Sciatic nerve (tissue), 2 donors: ENCODE results near the gene MTERF4. TPM values are rescaled to one million over a fixed set of nuclear protein-coding genes. Genes with fewer than 3 reads are reported as not detected.
"Not testable (repeated sequence)": the region's sequence is repeated elsewhere in the genome, so short reads cannot be mapped to it uniquely, and the experiment has no call there.

Source experiments
- ATAC-seq: fragments of 200-7000 bp; cut with Tn5 transposase; one replicate; pipeline ENCODE4 v1.9.1; 2020; ENCODE audit warnings: mild to moderate bottlenecking, moderate library complexity
- DNase-seq: peaks from one replicate; pipeline ENCODE4 v3.0.0-alpha.2; 2020; ENCODE audit warnings: low spot score
- intact Hi-C: fragments of 100-400 bp; cut with DNase I; formaldehyde crosslinking; loops from one replicate; pipeline ENCODE4 v1.14.2; 2022
- total RNA-seq: library from RNA; stranded (reverse); fragmentation: NEBNext Ultra II Directional; extraction: Animal tissue kit (Norgen Biotek cat#: 25700); gene quantifications from one replicate; pipeline ENCODE4 v1.2.1, GENCODE V29; 2021
- donor health status: DM: no; HTN: no; CAD: no.
- donor health status: DM: no; HTN: no; CAD: no.

The MTERF4 gene
- total RNA-seq, 1 donor from 2014 or later, result 33.5 TPM

DNA sequence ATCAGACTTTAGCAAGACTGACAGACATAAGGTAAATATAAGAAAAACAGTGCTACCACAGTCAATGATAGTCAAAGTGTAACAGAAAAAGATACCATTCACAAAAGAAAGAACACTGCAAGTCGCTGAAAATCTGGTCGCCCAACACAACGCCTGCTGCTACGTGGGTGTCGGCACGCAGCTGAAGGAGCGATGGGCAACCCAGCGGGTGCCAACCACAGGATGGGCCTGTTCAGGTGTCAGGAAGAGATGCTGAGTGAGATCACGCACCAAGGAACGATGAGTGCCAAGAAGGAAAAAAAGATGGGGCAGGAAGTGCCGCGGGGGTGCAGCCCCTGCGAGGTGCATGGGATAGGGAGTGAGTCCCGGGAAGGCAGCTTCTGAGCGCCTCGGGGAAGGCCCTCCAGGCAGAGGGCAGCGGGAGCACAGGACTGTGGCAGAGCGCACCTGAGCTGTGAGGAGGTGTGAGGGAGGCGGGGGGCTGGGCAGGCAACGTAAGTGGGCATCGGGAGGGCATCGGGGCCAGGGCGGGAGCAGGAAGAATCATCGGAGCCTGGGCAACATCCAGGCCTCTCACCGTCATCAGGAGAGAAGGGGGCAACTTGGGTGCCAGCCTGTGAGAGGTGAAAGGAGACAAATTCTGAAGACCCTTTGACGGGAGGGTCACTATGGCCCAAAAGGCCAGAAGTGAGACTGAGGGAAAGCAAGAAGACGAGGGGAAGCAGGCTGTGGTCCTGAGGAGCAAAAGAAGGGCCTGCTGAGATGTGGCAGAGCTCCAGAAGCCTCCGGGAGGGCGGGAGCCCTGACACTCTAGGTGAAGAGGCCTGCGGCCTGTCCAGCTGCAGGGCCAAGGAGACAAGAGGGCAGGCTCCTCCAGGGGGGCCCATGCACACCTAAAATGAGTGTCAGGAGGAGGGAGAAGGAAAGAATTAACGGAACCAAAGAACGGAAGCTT, 14.8 kb upstream of the MTERF4 start:
- ATAC-seq, result no peak
- intact Hi-C loops, result no loop called here
- DNase-seq, result no peak

DNA sequence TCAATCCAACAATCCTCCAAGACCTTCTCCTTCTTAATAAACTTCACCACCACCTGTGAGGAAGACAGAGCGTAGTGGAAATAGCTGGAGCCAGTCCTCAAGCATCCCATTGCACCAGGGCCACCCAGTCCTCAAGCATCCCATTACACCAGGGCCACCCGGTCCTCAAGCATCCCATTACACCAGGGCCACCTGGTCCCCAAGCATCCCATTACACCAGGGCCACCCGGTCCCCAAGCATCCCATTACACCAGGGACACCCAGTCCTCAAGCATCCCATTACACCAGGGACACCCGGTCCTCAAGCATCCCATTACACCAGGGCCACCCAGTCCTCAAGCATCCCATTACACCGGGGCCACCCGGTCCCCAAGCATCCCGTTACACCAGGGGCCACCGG, 13.3 kb upstream of the MTERF4 start:
- DNase-seq (no peak), ATAC-seq (no peak)
- intact Hi-C loops, result no loop called here

DNA sequence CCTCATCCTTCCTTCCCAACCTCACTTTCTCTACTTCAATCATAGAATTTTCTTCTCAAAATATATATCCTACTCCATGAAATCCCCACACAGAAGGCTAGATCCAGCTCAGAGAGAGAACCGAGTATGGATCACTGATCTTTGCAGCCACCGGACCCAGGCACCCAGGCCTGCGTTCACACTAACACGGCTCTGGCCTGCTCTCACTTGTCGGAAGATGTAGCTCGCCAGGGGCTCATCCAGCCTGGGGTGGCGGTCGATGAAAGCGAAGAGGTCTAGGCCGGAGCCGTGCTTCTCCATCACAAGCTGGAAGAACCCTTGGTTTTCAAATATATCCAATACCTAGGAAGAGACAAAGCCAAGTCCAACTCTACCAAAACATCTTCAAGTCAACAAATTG, 12.7 kb upstream of the MTERF4 start:
- no peak for DNase-seq

DNA sequence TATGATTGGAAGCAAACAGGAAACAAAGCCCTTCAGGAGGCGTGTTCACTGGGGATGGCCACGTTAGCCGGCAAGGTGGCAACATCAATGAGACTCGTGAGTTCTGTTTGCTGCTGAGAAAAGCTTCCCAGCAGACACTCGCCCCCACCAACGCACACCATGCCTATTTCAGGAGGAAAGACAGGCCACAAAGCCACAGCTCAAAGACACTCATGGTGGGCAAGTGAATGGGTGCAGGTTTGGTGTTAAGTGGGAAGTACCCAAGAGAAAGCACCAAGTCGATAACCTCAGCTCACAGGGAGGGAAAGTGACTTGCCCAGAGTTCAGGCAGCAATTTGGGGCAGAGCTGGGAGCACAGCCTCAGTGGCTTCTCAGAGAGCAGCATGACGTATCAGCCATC, 10.5 kb upstream of the MTERF4 start:
- no peak for DNase-seq
- no peak for ATAC-seq
- intact Hi-C loops, result no loop called here

More for the DNA sequence above, 12.7 kb upstream of the MTERF4 start:
- intact Hi-C loops, result no loop called here
- ATAC-seq, result no peak

DNA sequence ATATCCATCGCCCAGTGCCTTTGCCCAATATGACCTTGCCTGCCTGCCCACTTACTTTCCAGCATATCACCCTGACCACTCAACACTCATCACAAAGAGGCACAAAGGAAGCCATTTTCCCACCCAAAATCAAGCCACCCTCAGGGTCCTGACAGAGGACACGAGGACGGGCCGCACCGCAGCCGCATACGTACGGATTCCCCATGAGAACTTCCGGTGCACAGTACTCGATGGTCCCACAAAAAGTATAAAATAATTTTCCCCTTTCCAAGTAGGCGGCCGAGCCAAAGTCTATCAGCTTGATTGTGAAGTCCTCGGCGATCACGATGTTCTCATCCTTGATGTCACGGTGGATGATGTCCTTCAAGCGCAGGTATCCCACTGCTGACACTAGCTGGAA, 10.0 kb upstream of the MTERF4 start:
- intact Hi-C loops, result no loop called here
- DNase-seq (no peak), ATAC-seq (no peak)

DNA sequence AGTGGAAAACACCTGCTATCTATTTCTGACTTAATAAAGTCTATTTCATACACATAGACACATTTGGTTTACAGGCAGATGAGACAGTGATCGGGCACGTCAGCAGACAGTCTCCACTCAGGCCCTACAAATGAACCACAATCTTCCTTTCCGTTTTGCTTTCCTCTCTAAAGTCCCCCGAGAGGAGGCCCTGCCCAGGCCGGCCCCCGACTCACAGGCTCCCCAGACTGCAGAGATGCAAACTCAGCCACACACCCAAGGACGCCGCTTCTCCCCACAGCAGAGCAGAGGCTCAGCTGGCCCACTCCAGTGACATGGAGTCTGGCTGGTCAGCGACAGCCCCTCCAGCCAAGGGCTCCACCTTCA, 9.3 kb upstream of the MTERF4 start:
- ATAC-seq (no peak), DNase-seq (no peak)

DNA sequence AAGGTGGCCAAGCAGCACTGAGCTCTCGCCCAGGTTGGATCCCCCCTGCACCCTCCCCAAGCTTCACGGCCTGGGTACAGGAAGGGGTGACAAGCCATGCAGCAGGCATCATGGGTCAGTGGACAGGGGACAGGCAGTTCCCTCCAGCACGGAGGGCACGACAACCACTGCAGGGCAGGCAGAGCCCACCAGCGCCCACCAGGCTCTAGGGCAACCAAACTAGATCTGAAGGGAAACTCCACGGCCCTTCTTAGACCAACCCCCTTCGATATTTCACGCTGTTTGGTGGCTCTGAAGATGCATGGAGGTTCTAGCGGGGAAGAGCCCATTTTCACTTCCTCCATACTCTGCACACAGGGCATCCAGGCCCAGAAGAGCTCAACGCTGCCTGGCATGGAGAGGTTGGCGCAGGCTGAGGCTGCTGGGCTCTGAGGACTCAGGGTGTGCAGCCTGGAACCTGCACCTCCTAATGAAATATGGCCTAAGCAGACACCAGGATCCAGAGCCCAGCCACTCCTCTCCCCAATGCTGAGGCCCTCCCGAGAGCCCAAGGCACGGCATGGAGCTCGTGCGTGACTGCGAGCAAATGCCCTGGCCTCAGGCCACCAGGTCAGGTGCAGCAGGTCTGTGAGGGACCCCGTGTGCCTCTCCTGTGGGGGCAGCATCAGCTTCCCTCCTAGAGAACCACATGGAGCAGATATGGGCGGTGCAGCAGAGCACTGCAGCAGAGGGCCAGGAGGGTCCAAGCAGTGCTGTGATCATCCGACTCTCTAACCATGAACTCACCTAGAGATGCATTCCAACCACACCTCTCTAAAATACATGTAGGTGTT, 8.7 kb upstream of the MTERF4 start:
- no peak for ATAC-seq
- DNase-seq, result no peak
- intact Hi-C loops, result no loop called here

More for the DNA sequence above, 9.3 kb upstream of the MTERF4 start:
- intact Hi-C loops, result no loop called here

DNA sequence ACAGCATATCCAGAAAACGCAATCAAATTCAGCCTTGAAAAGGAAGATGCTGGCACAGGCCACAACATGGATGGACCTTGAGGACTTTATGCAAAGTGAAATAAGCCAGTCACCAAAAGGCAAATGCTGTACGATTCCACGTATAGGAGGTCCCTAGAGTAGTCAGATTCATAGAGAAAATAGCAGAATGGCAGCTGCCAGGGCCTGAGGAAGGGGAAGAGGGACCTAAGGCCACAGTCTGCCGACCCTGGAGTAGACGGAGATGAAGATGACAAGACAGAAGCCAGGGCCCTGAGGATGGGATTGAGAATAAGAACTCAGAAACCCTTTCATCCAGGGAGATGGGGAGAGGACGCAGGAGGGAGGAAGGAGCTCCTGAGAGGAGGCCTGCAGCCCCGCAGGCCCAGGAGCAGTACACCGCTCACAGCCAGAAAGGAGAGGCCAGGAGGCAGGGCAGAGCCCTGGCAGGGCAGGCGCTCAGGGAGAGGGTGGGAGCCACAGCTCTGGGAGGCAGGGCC, 8.1 kb upstream of the MTERF4 start:
- ATAC-seq (no peak), DNase-seq (no peak)
- intact Hi-C loops, result no loop called here

DNA sequence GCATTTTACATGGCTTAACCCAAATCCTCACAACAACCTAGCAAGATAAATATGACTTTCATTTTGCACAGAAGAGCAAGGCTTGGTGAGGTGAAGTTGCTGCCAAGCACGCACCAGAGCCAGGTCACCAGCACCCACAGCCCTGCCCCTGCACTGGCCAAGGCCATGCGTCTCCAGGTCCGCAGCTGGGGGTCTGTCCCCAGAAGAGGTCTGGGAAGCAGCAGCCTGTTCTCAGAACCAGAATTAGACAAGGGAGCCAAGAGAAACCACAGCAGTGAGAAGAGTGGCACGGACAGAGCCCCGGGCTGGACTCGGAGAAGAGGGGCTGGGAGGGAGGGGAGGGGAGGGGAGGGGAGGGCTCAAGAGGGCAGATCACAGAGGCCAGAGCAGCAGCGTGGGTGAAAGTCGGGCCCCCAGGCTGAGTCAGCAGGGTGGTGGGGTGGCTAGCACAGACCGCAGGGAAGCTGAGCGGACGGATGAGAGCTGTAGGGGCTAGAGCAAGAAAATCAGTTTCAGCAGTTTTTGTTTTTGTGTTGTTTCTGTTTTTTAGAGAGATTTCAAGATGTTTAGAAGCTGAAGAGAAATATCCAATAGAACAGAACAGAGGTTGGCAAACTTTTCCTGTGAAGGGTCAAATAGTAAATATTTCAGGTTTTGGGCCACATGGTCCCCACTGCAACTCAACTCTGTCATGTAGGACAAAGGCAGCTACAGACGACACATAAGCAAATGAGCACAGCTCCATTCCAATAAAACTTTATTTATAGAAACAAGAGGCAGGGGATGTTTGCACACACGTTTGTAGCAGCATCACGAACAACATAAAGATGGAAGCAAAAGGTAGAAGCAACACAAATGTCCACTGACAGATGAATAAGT, 7.4 kb upstream of the MTERF4 start:
- DNase-seq, result no peak
- intact Hi-C loops, result no loop called here
- no peak for ATAC-seq

DNA sequence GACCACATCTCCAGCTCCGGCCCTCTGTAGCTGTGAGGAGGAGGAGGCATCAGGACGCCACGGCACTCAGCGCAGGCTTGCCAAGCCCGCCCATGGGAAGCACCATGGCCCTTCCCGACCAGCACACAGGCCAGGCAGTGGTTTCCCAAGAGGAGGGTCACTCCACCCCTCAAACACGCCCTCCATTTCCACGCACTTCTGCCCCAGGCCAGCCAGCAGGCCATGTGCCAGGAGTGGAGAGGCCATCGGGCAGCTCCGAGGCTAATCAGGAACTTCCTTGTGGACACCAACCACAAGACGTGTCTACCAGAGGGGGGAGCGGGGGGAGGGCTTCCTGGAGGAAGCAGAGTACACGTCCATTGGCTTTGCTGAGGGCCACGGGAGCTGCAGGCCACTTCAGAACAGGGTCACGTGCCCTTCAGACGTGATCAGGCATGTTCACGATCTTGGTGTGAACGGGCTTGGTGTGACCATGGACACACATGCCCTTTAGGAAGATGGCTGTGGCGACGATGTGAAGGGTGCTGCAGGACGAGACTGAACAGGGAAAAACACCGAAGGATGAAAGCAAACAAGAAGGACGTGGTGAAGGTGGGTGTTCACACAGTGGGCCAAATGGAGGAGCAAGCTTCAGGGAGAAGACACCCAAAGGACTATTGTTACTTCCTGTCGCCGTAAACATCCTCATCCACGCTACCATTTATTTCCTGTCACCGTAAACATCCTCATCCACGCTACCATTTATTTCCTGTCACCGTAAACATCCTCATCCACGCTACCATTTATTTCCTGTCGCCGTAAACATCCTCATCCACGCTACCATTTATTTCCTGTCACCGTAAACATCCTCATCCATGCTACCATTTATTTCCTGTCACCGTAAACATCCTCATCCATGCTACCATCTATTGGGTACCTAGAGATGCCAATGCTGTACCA, 6.5 kb upstream of the MTERF4 start:
- DNase-seq, result no peak
- intact Hi-C loops, result no loop called here
- no peak for ATAC-seq

DNA sequence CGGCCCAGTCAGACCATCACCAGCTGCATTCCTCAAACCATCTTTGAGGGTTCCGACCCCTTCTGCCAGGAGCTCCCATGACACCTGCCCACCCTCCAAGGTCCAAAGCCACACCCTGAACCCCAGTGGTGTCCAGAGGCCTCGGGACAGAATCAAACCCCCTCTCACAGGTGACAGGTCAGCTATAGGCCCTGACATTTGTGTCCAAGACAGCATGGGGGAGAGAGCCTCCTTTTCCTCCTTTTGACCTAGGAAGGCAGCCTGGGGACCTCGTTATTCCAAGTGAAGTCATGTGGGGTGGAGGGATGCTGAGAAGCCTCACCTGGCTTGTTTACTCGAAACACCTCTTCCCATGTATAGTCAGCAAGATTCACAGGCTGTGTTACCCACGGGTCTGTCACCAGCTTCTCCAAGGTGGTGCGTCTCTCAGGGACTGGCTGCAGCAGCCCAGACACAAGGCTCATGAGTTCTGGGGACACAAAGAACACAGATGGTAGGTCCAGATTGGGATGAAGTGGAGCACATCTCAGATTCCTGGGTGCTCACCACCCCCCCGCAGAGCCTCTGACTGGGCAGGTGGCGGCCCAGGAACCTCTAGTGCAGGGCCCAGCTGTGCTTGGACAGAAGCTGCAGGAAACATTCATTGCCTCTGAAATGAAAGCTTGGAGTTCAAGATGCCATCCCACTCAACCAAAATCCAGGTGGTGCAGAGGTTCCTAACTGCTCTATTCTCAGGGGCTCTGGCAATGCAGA, 5.1 kb upstream of the MTERF4 start:
- DNase-seq (no peak), ATAC-seq (no peak)
- intact Hi-C loops, result no loop called here

DNA sequence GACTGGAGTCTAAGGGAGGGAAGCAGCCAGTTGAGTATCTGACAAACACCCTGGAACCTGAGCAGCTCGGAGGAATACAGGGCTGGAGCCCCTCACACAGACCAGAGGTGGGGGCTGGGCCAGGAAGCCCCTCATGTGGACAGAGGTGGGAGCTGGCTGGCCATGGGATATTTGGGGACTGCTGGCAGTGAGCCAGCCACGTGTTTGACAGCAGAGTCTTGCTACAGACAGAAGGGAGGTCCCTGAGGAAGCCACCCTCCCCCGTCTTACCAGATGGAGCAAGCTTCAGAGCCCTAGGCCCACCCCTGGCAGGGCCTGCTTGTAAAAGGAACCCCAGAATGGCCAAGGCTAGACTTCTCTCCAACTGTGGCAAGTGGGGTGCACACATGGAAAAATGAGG, 3.6 kb upstream of the MTERF4 start:
- intact Hi-C loops, result no loop called here
- ATAC-seq (no peak), DNase-seq (no peak)

DNA sequence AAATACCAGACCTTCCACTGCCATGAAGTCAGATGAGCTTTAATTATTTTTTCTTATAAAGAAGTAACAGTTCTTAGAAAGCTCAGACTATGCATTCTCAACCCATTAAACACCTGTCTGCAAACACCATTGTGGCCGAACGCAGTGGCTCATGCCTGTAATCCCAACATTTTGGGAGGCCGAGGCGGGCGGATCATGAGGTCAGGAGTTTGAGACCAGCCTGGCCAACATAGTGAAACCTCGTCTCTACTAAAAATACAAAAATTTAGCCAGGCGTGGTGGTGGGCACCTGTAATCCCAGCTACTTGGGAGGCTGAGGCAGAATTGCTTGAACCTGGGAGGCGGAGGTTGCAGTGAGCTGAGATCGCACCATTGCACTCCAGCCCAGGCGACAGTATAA, 2.5 kb upstream of the MTERF4 start:
- DNase-seq, ATAC-seq, intact Hi-C loops: not testable (repeated sequence)

DNA sequence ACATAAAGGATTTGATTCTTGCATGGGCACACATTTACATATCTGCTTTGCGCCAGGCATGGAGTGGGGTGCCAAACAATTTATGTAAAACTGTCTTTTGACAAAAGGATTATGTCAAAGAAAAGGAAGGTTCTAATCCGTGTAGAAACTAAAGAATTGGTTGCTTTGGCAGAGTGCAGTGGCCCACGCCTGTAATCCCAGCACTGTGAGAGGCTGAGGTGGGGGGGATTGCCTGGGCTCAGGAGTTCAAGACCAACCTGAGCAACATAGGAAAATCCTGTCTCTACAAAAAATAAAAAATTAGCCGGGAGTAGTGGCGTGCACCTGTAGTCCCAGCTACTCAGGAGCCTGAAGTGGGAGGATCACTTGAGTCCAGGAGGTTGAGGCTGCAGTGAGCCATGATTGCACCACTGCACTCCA, 1.1 kb upstream of the MTERF4 start:
- ATAC-seq (no peak), DNase-seq (no peak)
- intact Hi-C loops, result no loop called here

DNA sequence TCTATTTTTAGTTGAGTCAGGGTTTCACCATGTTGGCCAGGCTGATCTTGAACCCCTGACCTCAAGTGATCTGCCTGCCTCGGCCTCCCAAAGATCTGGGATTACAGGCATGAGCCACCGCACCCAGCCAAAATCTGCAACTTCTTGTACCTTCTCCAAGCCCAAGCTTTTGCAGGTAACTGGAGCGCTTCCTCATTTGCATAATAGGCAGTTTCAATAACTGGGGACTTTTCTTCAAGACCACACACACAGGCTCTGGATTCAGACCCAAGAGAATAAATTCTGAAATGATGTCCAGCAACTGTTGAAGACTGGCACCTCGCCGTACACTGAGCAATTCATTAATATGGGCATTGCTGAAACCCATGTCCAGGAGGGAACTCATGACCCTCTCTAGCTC, 2.8 kb downstream of the MTERF4 start:
- intact Hi-C loops, result no loop called here
- DNase-seq, result no peak
- ATAC-seq, result no peak

DNA sequence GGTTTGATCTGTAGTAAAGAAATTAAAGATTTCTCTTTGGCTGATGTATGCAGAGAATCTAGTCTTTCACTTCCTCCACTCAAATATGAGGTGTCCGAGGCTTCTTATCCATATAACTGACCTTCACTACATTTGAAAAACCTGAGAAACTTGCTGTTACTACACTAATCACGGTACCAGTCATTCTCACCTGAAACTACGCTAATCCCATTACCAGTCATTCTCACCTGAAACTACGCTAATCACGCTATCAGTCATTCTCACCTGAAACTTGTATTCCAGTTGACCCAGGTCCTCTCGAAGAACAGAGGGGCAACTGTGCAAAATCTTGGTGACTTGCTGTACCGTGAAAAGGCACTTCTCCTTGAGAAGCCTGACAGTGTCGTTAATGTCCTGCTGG, 5.1 kb downstream of the MTERF4 start:
- no peak for ATAC-seq
- intact Hi-C loops, result no loop called here

DNA sequence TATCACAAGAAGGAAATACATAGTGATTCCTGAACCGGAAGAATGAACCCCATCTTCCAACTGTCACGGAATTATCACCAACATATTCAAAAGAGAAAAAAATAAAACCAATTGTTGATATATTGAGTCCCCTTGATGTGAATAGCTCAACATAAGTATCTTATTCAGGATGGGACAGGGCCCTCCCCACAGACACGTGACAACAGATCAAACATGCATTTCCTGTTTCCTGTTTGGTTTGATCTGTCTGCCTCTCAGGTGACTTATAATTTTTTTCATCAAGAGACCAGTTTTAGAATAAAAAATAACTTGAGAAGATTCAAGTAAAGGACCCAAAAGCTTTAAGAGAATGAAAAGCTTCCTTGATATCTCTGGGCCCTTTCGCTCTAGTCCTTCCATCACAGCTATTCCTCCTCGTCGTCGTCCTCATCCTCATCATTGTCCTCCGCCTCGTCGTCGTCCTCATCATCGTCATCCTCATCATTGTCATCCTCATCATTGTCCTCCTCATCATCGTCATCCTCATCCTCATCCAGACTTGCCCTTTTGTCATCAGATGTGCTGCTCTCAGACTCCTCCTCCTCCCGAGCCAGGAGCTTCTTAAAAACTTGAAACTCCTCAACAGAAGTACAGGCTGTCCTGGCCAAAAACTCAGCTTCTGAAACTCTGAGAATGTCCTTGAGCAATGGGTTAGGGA, 6.3 kb downstream of the MTERF4 start:
- no peak for ATAC-seq
- intact Hi-C loops, result no loop called here
- DNase-seq, result no peak

More for the DNA sequence above, 5.1 kb downstream of the MTERF4 start:
- DNase-seq, result no peak
